Glomerular endothelial cell (primary cell): Measurements from ENCODE around the gene IDH1. TPM values are rescaled to one million over a fixed set of nuclear protein-coding genes. Genes with fewer than 3 reads are reported as not detected.
A peak's percentile ranks its signal among the peaks of the same experiment; 100 is the strongest.
"Not testable (repeated sequence)": the region's sequence is repeated elsewhere in the genome, so short reads cannot be mapped to it uniquely, and the experiment has no call there.

Experiments used
- DNase-seq: peaks from one replicate; pipeline ENCODE4 v3.0.0-alpha.2; 2011; ENCODE audit warnings: low read depth, low spot score; ENCODE audit errors: extremely low read depth
- total RNA-seq: library from RNA; depleted of rRNA; stranded (reverse); fragments of >200 nt; gene quantifications from 2 replicates; pipeline ENCODE4 v1.2.3, GENCODE V29; 2015

Gene IDH1
- total RNA-seq, result 64.1 and 76.4 TPM in 2 replicates

- DNase-seq, result peak; percentile 62
Observed at GRCh38 chr2:208254871-208255556, at the start of gene IDH1. TSS of gene IDH1 (minus strand) at chr2:208255071. CDS start at chr2:208251551, 3,520 bp downstream.

- DNase-seq, result no peak
Observed at GRCh38 chr2:208304157-208304556, 49.3 kb upstream of the IDH1 start.

GRCh38 chr2:208300847-208301618 is 46.2 kb upstream of the IDH1 start:
- DNase-seq, result no peak

GRCh38 chr2:208297961-208298360 is 43.1 kb upstream of the IDH1 start:
- no peak for DNase-seq

GRCh38 chr2:208296610-208297009 is 41.7 kb upstream of the IDH1 start:
- no peak for DNase-seq

- no peak for DNase-seq
Observed at GRCh38 chr2:208295834-208296233, 41.0 kb upstream of the IDH1 start.

- DNase-seq, result no peak
Observed at GRCh38 chr2:208294482-208295024, 39.7 kb upstream of the IDH1 start.

GRCh38 chr2:208285853-208286252 is 31.0 kb upstream of the IDH1 start:
- no peak for DNase-seq

- DNase-seq, result no peak
Observed at GRCh38 chr2:208280933-208281332, 26.1 kb upstream of the IDH1 start.

GRCh38 chr2:208280234-208280633 is 25.4 kb upstream of the IDH1 start:
- no peak for DNase-seq

GRCh38 chr2:208279236-208279635 is 24.4 kb upstream of the IDH1 start:
- DNase-seq, result no peak

- DNase-seq, result no peak
Observed at GRCh38 chr2:208278549-208278948, 23.7 kb upstream of the IDH1 start.

- DNase-seq, result no peak
Observed at GRCh38 chr2:208274748-208275147, 19.9 kb upstream of the IDH1 start.

GRCh38 chr2:208269091-208269490 is 14.2 kb upstream of the IDH1 start:
- DNase-seq, result no peak

- no peak for DNase-seq
Observed at GRCh38 chr2:208268156-208268952, 13.5 kb upstream of the IDH1 start.

GRCh38 chr2:208267526-208267925 is 12.7 kb upstream of the IDH1 start:
- not testable (repeated sequence) for DNase-seq

GRCh38 chr2:208266936-208267335 is 12.1 kb upstream of the IDH1 start:
- DNase-seq, result no peak

- no peak for DNase-seq
Observed at GRCh38 chr2:208266553-208266893, 11.7 kb upstream of the IDH1 start.

GRCh38 chr2:208265801-208266552 is 11.1 kb upstream of the IDH1 start, which contains the start of gene PIKFYVE:
TSS of gene PIKFYVE (plus strand) at chr2:208266255. CDS start at chr2:208271520, 5,265 bp downstream.
- peak; percentile 72 for DNase-seq

GRCh38 chr2:208265371-208265800 is 10.5 kb upstream of the IDH1 start:
- no peak for DNase-seq
